Heart right ventricle (tissue), 16 donors: ENCODE measurements around the gene JMJD8. TPM values are rescaled to one million over a fixed set of nuclear protein-coding genes. Genes with fewer than 3 reads are reported as not detected.

Source experiments
- ATAC-seq, 8 donors: fragments of 200-7000 bp; cut with Tn5 transposase; one replicate each; pipeline ENCODE4 v1.9.1; 2020; ENCODE audit warnings: mild to moderate bottlenecking in 8 of 8, moderate library complexity in 8 of 8, moderate number of reproducible peaks in 1 of 8
- DNase-seq, 2 donors: peaks; one replicate each; pipeline ENCODE4 v3.0.0-alpha.2; 2020
- H3K27ac ChIP-seq, 10 donors: fragments of 200-600 bp; sonication (generic) in 2 of 10; one replicate each; pipeline versions ENCODE4 v1.5.0 to v1.8.0; 2020 to 2022; ENCODE audit warnings: mild to moderate bottlenecking in 3 of 10
- H3K27me3 ChIP-seq, 7 donors: fragments of 200-600 bp; one replicate each; pipeline ENCODE4 v1.8.0; 2021 to 2022; ENCODE audit warnings: mild to moderate bottlenecking in 2 of 7
- H3K36me3 ChIP-seq, 9 donors: fragments of 200-600 bp; sonication (generic) in 1 of 9; one replicate each; pipeline versions ENCODE4 v1.5.0 to v1.8.0; 2020 to 2022; ENCODE audit warnings: mild to moderate bottlenecking in 2 of 9
- H3K4me1 ChIP-seq, 9 donors: fragments of 200-600 bp; sonication (generic) in 1 of 9; one replicate each; pipeline versions ENCODE4 v1.5.0 to v1.8.0; 2020 to 2022; ENCODE audit warnings: mild to moderate bottlenecking in 4 of 9
- H3K4me3 ChIP-seq, 10 donors: fragments of 200-600 bp; sonication (generic) in 2 of 10; one replicate each; pipeline versions ENCODE4 v1.5.0 to v1.8.0; 2020 to 2022; ENCODE audit warnings: mild to moderate bottlenecking in 7 of 10, moderate library complexity in 2 of 10
- H3K9me3 ChIP-seq, 11 donors: fragments of 200-600 bp in 10 of 11; sonication (generic) in 2 of 11; one replicate each; pipeline versions ENCODE4 v1.5.0 to v1.8.0; 2013 to 2022; ENCODE audit warnings: mild to moderate bottlenecking in 2 of 11, control low read depth in 1 of 11, moderate library complexity in 1 of 11
- CTCF ChIP-seq, 9 donors: fragments of 200-600 bp; sonication (generic) in 2 of 9; IDR thresholded peaks; one replicate each; pipeline versions ENCODE4 v1.5.0 to v1.8.0; 2021 to 2022; ENCODE audit warnings: antibody characterized with exemption in 9 of 9, mild to moderate bottlenecking in 5 of 9, moderate library complexity in 1 of 9
- WGBS, 2 donors: extraction: QIAGEN DNeasy Blood & Tissue Kit; methylation state at CpG; one replicate each; pipeline ENCODE4 v1.1.7; 2013; ENCODE audit warnings: inconsistent platforms in 1 of 2; 5-methylcytosine and 5-hydroxymethylcytosine counted together
- intact Hi-C, 10 donors: fragments of 100-400 bp; cut with DNase I; formaldehyde crosslinking; loops; one replicate each; pipeline versions ENCODE4 v1.11.1 to v1.14.2; 2022
- polyA plus RNA-seq, 2 donors: library from polyadenylated mRNA; stranded (reverse); fragments of 200-250 nt; gene quantifications; one replicate each; pipeline ENCODE4 v1.2.3, GENCODE V29; 2013
- total RNA-seq, 10 donors: library from RNA; stranded (reverse); fragmentation: NEBNext Ultra II Directional in 3 of 10; extraction: Animal tissue kit (Norgen Biotek cat#: 25700) in 3 of 10; gene quantifications; one replicate each; pipeline versions ENCODE4 v1.2.1 to v1.2.4, GENCODE V29; 2021 to 2023
- donor health status: Arrhythmogenic right ventricular cardiomyopathy.
- donor health status: ischemic (EF 13 %, LVEDD 7.1; RV severe dilation, severe dysfunction).
- donor health status: healthy with polysubstance abuse.
- donor health status: DM: no; HTN: yes; CAD: no.
- donor health status: DM: no; HTN: no; CAD: no.
- donor health status: ischemic (EF 25% LVEDD 6.9; RV normal size, moderate dysfunction).
- donor health status: ischemic (EF 25% LVEDD 5.7; RV mildly dilated, moderate dysfunction).
- donor health status: healthy.
- donor health status: DM: yes; HTN: yes; CAD: no.
- donor health status: Ischemic cardiomyopathy.
- donor health status: ischemic (EF 35%, LVEDD 5.7; RV mildly dilated, moderate dysfunction).
- donor health status: nonischemic (EF 11% LVEDD 7.7; RV severe dilation, severe dysfunction).
- donor health status: DM: yes; HTN: yes; CAD: no.
- donor health status: PGD.
- donor health status: ischemic (EF 29% LVEDD 5.4; RV normal size, mild dysfunction).
- donor health status: nonischemic (EF 23%, LVEDD 6.1; RV moderate dilation, normal function).

Gene JMJD8
- total and polyA plus RNA-seq, 12 donors = 34.7 to 60.6 (median 44.0) TPM

GRCh38 chr16:632486-633335 lies 51.4 kb downstream of the JMJD8 start:
- WGBS, 2 donors = 94 to 96% methylated on average over 67 of the region's 67 CpGs

GRCh38 chr16:631808-632358 lies 52.3 kb downstream of the JMJD8 start:
- WGBS, 2 donors = 54 to 57% methylated on average over 8 to 9 of the region's 9 CpGs
- ATAC-seq (no peak), DNase-seq (no peak)
- no peaks in the 10 kb centered on the region for H3K9me3 ChIP-seq
- H3K27ac ChIP-seq = no peak overlapping the region
- no peak for TF ChIP-seq CTCF (IDR thresholded peaks at IDR 0.05)
- H3K4me3 ChIP-seq = no peak overlapping the region
- intact Hi-C loops = loop anchor here in 1 of 10 donors (5.0 kb wide), 1 partner anchor 40 kb away; the partner anchor contains the start of gene RAB40C
- H3K27me3 ChIP-seq = no peaks in the 10 kb centered on the region
- peaks cover 0 to 43% (median 8%) of the 10 kb centered on the region in 9 donors for H3K36me3 ChIP-seq
- H3K4me1 ChIP-seq = peaks cover 22 to 41% (median 36%) of the 10 kb centered on the region in 9 donors

More at GRCh38 chr16:632486-633335, 51.4 kb downstream of the JMJD8 start:
- Histone ChIP-seq H3K27me3 (no peaks in the 10 kb centered on the region), H3K36me3 (peaks cover 0 to 35% (median 6%) of the 10 kb centered on the region in 9 donors), H3K27ac (no peak overlapping the region), H3K4me3 (no peak overlapping the region), H3K4me1 (peaks cover 24 to 46% (median 41%) of the 10 kb centered on the region in 9 donors), H3K9me3 (no peaks in the 10 kb centered on the region)
- ATAC-seq = no peak
- no peak for TF ChIP-seq CTCF (IDR thresholded peaks at IDR 0.05)
- intact Hi-C loops = loop anchor here in 1 of 10 donors (5.0 kb wide), 1 partner anchor 40 kb away; the partner anchor contains the start of gene RAB40C
- DNase-seq = no peak

Other genes starting within 250 kb of the JMJD8 start
- gene CAPN15, start 156.6 kb downstream of the JMJD8 start, total RNA-seq = 10 to 100 TPM; 11.1 to 23.4 (median 15.3) TPM
- 10 to 100 TPM; 19.2 to 39.5 TPM for gene CAPN15, start 156.6 kb downstream of the JMJD8 start, polyA plus RNA-seq
- gene PRR35, start 123.9 kb downstream of the JMJD8 start, total RNA-seq = not detected
- not detected for gene PRR35, start 123.9 kb downstream of the JMJD8 start, polyA plus RNA-seq
- gene NHLRC4, start 117.3 kb downstream of the JMJD8 start, total RNA-seq = under 1 TPM in 8 of 10 donors, not detected in 2; 0.12 to 0.75 (median 0.47) TPM
- under 1 TPM; 0.51 to 0.59 TPM for gene NHLRC4, start 117.3 kb downstream of the JMJD8 start, polyA plus RNA-seq
- gene PIGQ, start 114.4 kb downstream of the JMJD8 start, total RNA-seq = 10 to 100 TPM; 13.7 to 26.8 (median 19.2) TPM
- 10 to 100 TPM; 35.3 to 43.7 TPM for gene PIGQ, start 114.4 kb downstream of the JMJD8 start, polyA plus RNA-seq
- gene RAB40C, start 94.3 kb downstream of the JMJD8 start, total RNA-seq = 10 to 100 TPM in 9 of 10 donors, 1 to 10 TPM in 1; 9.1 to 16.1 (median 12.1) TPM
- gene RAB40C, start 94.3 kb downstream of the JMJD8 start, polyA plus RNA-seq = 10 to 100 TPM; 19.4 to 32.0 TPM
- under 1 TPM; 0.11 to 0.80 (median 0.27) TPM for gene WFIKKN1, start 53.3 kb downstream of the JMJD8 start, total RNA-seq
- gene WFIKKN1, start 53.3 kb downstream of the JMJD8 start, polyA plus RNA-seq = under 1 TPM; 0.61 to 0.95 TPM
- gene METTL26, start 48.0 kb downstream of the JMJD8 start, total RNA-seq = 10 to 100 TPM; 34.5 to 75.9 (median 43.8) TPM
- gene METTL26, start 48.0 kb downstream of the JMJD8 start, polyA plus RNA-seq = 100 to 1,000 TPM; 123 to 237 TPM
- 100 to 1,000 TPM in 4 of 10 donors, 10 to 100 TPM in 6; 68.8 to 152 (median 87.8) TPM for gene MCRIP2, start 42.5 kb downstream of the JMJD8 start, total RNA-seq
- 100 to 1,000 TPM; 163 to 474 TPM for gene MCRIP2, start 42.5 kb downstream of the JMJD8 start, polyA plus RNA-seq
- 10 to 100 TPM in 4 of 10 donors, 1 to 10 TPM in 6; 7.6 to 13.7 (median 9.9) TPM for gene WDR90, start 35.0 kb downstream of the JMJD8 start, total RNA-seq
- gene WDR90, start 35.0 kb downstream of the JMJD8 start, polyA plus RNA-seq = 10 to 100 TPM in 1 of 2 donors, 1 to 10 TPM in 1; 7.1 to 23.8 TPM
- gene RHOT2, start 16.2 kb downstream of the JMJD8 start, total RNA-seq = 100 to 1,000 TPM in 3 of 10 donors, 10 to 100 TPM in 7; 66.8 to 118 (median 89.2) TPM
- gene RHOT2, start 16.2 kb downstream of the JMJD8 start, polyA plus RNA-seq = 100 to 1,000 TPM; 101 to 261 TPM
- 1 to 10 TPM; 1.2 to 2.6 (median 2.1) TPM for gene RHBDL1, start 8.7 kb downstream of the JMJD8 start, total RNA-seq
- gene RHBDL1, start 8.7 kb downstream of the JMJD8 start, polyA plus RNA-seq = 1 to 10 TPM in 1 of 2 donors, under 1 TPM in 1; 0.90 to 7.4 TPM
- 100 to 1,000 TPM; 101 to 147 (median 116) TPM for gene STUB1, start 3.9 kb downstream of the JMJD8 start, total RNA-seq
- 100 to 1,000 TPM in 1 of 2 donors, 10 to 100 TPM in 1; 92.7 to 165 TPM for gene STUB1, start 3.9 kb downstream of the JMJD8 start, polyA plus RNA-seq
- gene WDR24, start 6.1 kb upstream of the JMJD8 start, total RNA-seq = 1 to 10 TPM; 6.8 to 9.7 (median 8.4) TPM
- gene WDR24, start 6.1 kb upstream of the JMJD8 start, polyA plus RNA-seq = 1 to 10 TPM; 7.2 to 9.2 TPM
- under 1 TPM in 6 of 10 donors, not detected in 4; 0.07 to 0.64 (median 0.12) TPM for gene FBXL16, start 21.5 kb upstream of the JMJD8 start, total RNA-seq
- under 1 TPM; 0.04 to 0.07 TPM for gene FBXL16, start 21.5 kb upstream of the JMJD8 start, polyA plus RNA-seq
- gene METRN, start 30.8 kb upstream of the JMJD8 start, total RNA-seq = 10 to 100 TPM; 51.4 to 77.2 (median 60.5) TPM
- 100 to 1,000 TPM in 1 of 2 donors, 10 to 100 TPM in 1; 54.0 to 103 TPM for gene METRN, start 30.8 kb upstream of the JMJD8 start, polyA plus RNA-seq
- 10 to 100 TPM; 23.3 to 40.3 (median 31.0) TPM for gene ANTKMT, start 36.8 kb upstream of the JMJD8 start, total RNA-seq
- gene ANTKMT, start 36.8 kb upstream of the JMJD8 start, polyA plus RNA-seq = 10 to 100 TPM; 37.3 to 91.1 TPM
- 1 to 10 TPM in 1 of 10 donors, under 1 TPM in 8, not detected in 1; 0.21 to 1.0 (median 0.30) TPM for gene CCDC78, start 42.1 kb upstream of the JMJD8 start, total RNA-seq
- 1 to 10 TPM in 1 of 2 donors, under 1 TPM in 1; 0.77 to 1.7 TPM for gene CCDC78, start 42.1 kb upstream of the JMJD8 start, polyA plus RNA-seq
- gene HAGHL, start 42.8 kb upstream of the JMJD8 start, total RNA-seq = 10 to 100 TPM in 7 of 10 donors, 1 to 10 TPM in 3; 5.1 to 23.3 (median 10.6) TPM
- gene HAGHL, start 42.8 kb upstream of the JMJD8 start, polyA plus RNA-seq = 10 to 100 TPM; 17.9 to 80.0 TPM
- 10 to 100 TPM; 18.7 to 33.0 (median 24.1) TPM for gene CIAO3, start 56.7 kb upstream of the JMJD8 start, total RNA-seq
- 10 to 100 TPM; 29.1 to 62.9 TPM for gene CIAO3, start 56.7 kb upstream of the JMJD8 start, polyA plus RNA-seq
- 1 to 10 TPM in 1 of 10 donors, under 1 TPM in 2, not detected in 7; 0.17 to 4.0 (median 0.38) TPM for gene MSLN, start 76.4 kb upstream of the JMJD8 start, total RNA-seq
- under 1 TPM in 1 of 2 donors, not detected in 1; 0.09 TPM for gene MSLN, start 76.4 kb upstream of the JMJD8 start, polyA plus RNA-seq
- gene RPUSD1, start 104.0 kb upstream of the JMJD8 start, total RNA-seq = 10 to 100 TPM in 1 of 10 donors, 1 to 10 TPM in 9; 5.8 to 12.0 (median 7.9) TPM
- 10 to 100 TPM; 13.7 to 23.3 TPM for gene RPUSD1, start 104.0 kb upstream of the JMJD8 start, polyA plus RNA-seq
- 1 to 10 TPM; 2.8 to 8.2 (median 5.2) TPM for gene CHTF18, start 104.3 kb upstream of the JMJD8 start, total RNA-seq
- 1 to 10 TPM; 6.0 to 7.0 TPM for gene CHTF18, start 104.3 kb upstream of the JMJD8 start, polyA plus RNA-seq
- not detected for gene GNG13, start 116.4 kb upstream of the JMJD8 start, total RNA-seq
- gene GNG13, start 116.4 kb upstream of the JMJD8 start, polyA plus RNA-seq = not detected